GM06990 (cell line): ENCODE measurements around the gene KNG1.

ENCODE experiments used
- DNase-seq: peaks from one replicate; pipeline ENCODE4 v3.0.0-alpha.2; 2011; ENCODE audit not compliant: insufficient read length; ENCODE audit errors: extremely low read depth
- H3K27me3 ChIP-seq: replicated peaks from 2 replicates; pipeline ENCODE4 v1.6.0; 2011; ENCODE audit warnings: low read length; ENCODE audit not compliant: control insufficient read depth, insufficient read depth
- H3K36me3 ChIP-seq: 2 replicates; pipeline ENCODE4 v1.5.1; 2011; ENCODE audit warnings: low read length; ENCODE audit not compliant: control insufficient read depth, insufficient read depth
- H3K4me3 ChIP-seq: replicated peaks from 2 replicates; pipeline ENCODE4 v1.5.1; 2011; ENCODE audit warnings: low read depth, mild to moderate bottlenecking, control low read depth, low read length
- CTCF ChIP-seq: IDR thresholded peaks from 2 replicates; pipeline ENCODE4 v1.5.1; 2011; ENCODE audit warnings: low read length, control low read depth, mild to moderate bottlenecking, inconsistent platforms; ENCODE audit not compliant: insufficient read depth, poor library complexity, severe bottlenecking

Gene KNG1

GRCh38 chr3:186713499-186713898 lies 3.7 kb upstream of the KNG1 start:
- Histone ChIP-seq H3K4me3 (no peak overlapping the region), H3K27me3 (no peaks in the 10 kb centered on the region), H3K36me3 (no peaks in the 10 kb centered on the region)
- TF ChIP-seq CTCF: no peak
- DNase-seq: no peak

- Histone ChIP-seq H3K4me3 (no peak overlapping the region), H3K36me3 (no peaks in the 10 kb centered on the region), H3K27me3 (no peaks in the 10 kb centered on the region)
- no peak for DNase-seq
- TF ChIP-seq CTCF: no peak
Observed at GRCh38 chr3:186719945-186720739, 3.0 kb downstream of the KNG1 start.

GRCh38 chr3:186722457-186722856 lies 5.3 kb downstream of the KNG1 start:
- no peak for DNase-seq
- TF ChIP-seq CTCF: peak; percentile 18
- no peak overlapping the region for H3K4me3 ChIP-seq
- no peaks in the 10 kb centered on the region for H3K27me3 ChIP-seq
- no peaks in the 10 kb centered on the region for H3K36me3 ChIP-seq

- no peaks in the 10 kb centered on the region for H3K36me3 ChIP-seq
- no peak overlapping the region for H3K4me3 ChIP-seq
- DNase-seq: no peak
- no peaks in the 10 kb centered on the region for H3K27me3 ChIP-seq
- no peak for TF ChIP-seq CTCF
Observed at GRCh38 chr3:186724911-186725310, 7.8 kb downstream of the KNG1 start.

- no peak for DNase-seq
- Histone ChIP-seq H3K27me3 (no peaks in the 10 kb centered on the region), H3K4me3 (no peak overlapping the region), H3K36me3 (no peaks in the 10 kb centered on the region)
- no peak for TF ChIP-seq CTCF
Observed at GRCh38 chr3:186732169-186732766, 15.1 kb downstream of the KNG1 start.
